Panc1 (cell line): Measurements from ENCODE around the gene DCAF6.

Experiments used
- POLR2AphosphoS5 ChIP-seq: IDR thresholded peaks from 2 replicates; pipeline ENCODE4 v1.6.1; 2012; ENCODE audit warnings: mild to moderate bottlenecking, low read depth, low read length, moderate library complexity
- TF ChIP-seq, protein P1 (sequence below): fragments of 450-650 bp; IDR thresholded peaks from 2 replicates; pipeline ENCODE4 v1.5.1; 2017; ENCODE audit warnings: mild to moderate bottlenecking
- TF ChIP-seq, protein P2 (sequence below), 2 experiments: IDR thresholded peaks; 2 replicates each; pipeline ENCODE4 v1.6.1; 2011 to 2012; ENCODE audit warnings: low read depth in 2 of 2, control low read depth in 1 of 2, low read length in 1 of 2, mild to moderate bottlenecking in 1 of 2, moderate library complexity in 1 of 2; ENCODE audit not compliant: insufficient read depth in 1 of 2

DNA sequence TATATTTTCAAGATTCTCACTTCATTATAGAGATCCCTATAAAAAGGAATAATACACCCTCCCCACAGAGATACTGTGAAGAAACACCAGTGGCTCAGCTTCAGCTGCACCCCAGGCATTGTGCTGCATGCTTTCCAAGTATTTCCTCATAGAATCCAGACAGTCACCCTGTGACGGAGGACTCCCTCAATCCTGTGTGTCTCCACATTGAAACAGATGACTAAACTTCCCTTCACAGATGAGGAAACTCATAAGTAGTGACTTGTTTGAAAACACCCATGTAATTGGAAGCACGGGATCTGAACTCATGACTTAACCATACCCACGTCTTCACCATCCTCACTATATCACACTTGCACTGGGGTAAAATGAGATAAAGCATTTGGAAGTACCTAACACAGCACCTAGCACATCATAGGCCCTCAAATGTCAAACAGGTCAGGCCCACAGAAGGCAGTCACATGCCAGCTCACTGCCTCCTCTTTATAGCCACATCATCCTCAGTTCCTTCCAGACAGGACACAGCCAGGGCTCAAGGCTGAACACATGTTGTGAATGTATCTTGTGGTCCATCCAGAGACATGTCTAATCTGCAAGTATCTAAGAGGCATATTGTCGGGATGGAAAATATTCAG lies 145.0 kb downstream of the DCAF6 start:
- TF ChIP-seq, protein P1, sequence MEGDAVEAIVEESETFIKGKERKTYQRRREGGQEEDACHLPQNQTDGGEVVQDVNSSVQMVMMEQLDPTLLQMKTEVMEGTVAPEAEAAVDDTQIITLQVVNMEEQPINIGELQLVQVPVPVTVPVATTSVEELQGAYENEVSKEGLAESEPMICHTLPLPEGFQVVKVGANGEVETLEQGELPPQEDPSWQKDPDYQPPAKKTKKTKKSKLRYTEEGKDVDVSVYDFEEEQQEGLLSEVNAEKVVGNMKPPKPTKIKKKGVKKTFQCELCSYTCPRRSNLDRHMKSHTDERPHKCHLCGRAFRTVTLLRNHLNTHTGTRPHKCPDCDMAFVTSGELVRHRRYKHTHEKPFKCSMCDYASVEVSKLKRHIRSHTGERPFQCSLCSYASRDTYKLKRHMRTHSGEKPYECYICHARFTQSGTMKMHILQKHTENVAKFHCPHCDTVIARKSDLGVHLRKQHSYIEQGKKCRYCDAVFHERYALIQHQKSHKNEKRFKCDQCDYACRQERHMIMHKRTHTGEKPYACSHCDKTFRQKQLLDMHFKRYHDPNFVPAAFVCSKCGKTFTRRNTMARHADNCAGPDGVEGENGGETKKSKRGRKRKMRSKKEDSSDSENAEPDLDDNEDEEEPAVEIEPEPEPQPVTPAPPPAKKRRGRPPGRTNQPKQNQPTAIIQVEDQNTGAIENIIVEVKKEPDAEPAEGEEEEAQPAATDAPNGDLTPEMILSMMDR: no peak
- TF ChIP-seq POLR2AphosphoS5: no peak
- TF ChIP-seq, protein P2, sequence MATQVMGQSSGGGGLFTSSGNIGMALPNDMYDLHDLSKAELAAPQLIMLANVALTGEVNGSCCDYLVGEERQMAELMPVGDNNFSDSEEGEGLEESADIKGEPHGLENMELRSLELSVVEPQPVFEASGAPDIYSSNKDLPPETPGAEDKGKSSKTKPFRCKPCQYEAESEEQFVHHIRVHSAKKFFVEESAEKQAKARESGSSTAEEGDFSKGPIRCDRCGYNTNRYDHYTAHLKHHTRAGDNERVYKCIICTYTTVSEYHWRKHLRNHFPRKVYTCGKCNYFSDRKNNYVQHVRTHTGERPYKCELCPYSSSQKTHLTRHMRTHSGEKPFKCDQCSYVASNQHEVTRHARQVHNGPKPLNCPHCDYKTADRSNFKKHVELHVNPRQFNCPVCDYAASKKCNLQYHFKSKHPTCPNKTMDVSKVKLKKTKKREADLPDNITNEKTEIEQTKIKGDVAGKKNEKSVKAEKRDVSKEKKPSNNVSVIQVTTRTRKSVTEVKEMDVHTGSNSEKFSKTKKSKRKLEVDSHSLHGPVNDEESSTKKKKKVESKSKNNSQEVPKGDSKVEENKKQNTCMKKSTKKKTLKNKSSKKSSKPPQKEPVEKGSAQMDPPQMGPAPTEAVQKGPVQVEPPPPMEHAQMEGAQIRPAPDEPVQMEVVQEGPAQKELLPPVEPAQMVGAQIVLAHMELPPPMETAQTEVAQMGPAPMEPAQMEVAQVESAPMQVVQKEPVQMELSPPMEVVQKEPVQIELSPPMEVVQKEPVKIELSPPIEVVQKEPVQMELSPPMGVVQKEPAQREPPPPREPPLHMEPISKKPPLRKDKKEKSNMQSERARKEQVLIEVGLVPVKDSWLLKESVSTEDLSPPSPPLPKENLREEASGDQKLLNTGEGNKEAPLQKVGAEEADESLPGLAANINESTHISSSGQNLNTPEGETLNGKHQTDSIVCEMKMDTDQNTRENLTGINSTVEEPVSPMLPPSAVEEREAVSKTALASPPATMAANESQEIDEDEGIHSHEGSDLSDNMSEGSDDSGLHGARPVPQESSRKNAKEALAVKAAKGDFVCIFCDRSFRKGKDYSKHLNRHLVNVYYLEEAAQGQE (IDR thresholded peaks at IDR 0.05; ENCODE audit: insufficient read depth in 1 of 2, low read depth in 2 of 2, low read length in 1 of 2): no peak
